ENCODE results near the gene MRPL20. TPM values are rescaled to one million over a fixed set of nuclear protein-coding genes. Genes with fewer than 3 reads are reported as not detected.
"Not testable (repeated sequence)": the region's sequence is repeated elsewhere in the genome, so short reads cannot be mapped to it uniquely, and the experiment has no call there.

Gene MRPL20
- total RNA-seq, 2 experiments from 2014 or later, result 111 to 117 TPM

GRCh38 chr1:1421147-1421906 lies 14.2 kb upstream of the MRPL20 start, which contains the start of gene ANKRD65:
Gene ANKRD65, minus strand, starts transcription at chr1:1421276. Its CDS starts 271 bp downstream, at chr1:1421005.
- ChIA-PET CTCF (interaction anchor here (1.6 kb wide), 1 partner anchor 19 kb away, joined by 6 read pairs; no protein-coding TSS in a partner anchor), POLR2A (interaction anchor here (0.9 to 1.4 kb wide), 2 partner anchors 13 kb away, joined by 3 read pairs; no protein-coding TSS in a partner anchor)
- Mint-ChIP-seq H3K27ac (no peak within 1 kb of the TSS), H3K36me3 (ENCODE audit: low read depth) (no peaks in the 10 kb centered on the region), H3K4me1 (ENCODE audit: low read depth) (peaks cover 22% of the 10 kb centered on the region), H3K27me3 (ENCODE audit: low read depth) (peaks cover 9% of the 10 kb centered on the region), H3K9me3 (ENCODE audit: insufficient read depth) (no peaks in the 10 kb centered on the region), H3K4me3 (no peak within 1 kb of the TSS)
- ATAC-seq (no peak), DNase-seq (no peak)

- CTCF ChIA-PET, result no interaction called here
- Mint-ChIP-seq H3K36me3 (ENCODE audit: low read depth) (no peaks in the 10 kb centered on the region), H3K4me1 (ENCODE audit: low read depth) (peaks cover 20% of the 10 kb centered on the region), H3K27ac (no peak overlapping the region), H3K27me3 (ENCODE audit: low read depth) (peaks cover 5% of the 10 kb centered on the region), H3K4me3 (no peak overlapping the region), H3K9me3 (ENCODE audit: insufficient read depth) (no peaks in the 10 kb centered on the region)
- no peak for DNase-seq
- POLR2A ChIA-PET, result interaction anchor here (0.9 to 1.4 kb wide), 2 partner anchors 13 kb away, joined by 3 read pairs; no protein-coding TSS in a partner anchor
- no peak for ATAC-seq
Measured at GRCh38 chr1:1420654-1421141, 13.6 kb upstream of the MRPL20 start.

- ATAC-seq, result peak; percentile 59
Measured at GRCh38 chr1:1419813-1420653, 12.9 kb upstream of the MRPL20 start.

GRCh38 chr1:1419363-1419812 lies 12.3 kb upstream of the MRPL20 start:
- POLR2A ChIA-PET, result no interaction called here
- peaks cover 20% of the 10 kb centered on the region for H3K4me1 Mint-ChIP-seq (ENCODE audit: low read depth)
- CTCF ChIA-PET, result no interaction called here
- no peak overlapping the region for H3K27ac Mint-ChIP-seq
- H3K36me3 Mint-ChIP-seq (ENCODE audit: low read depth), result no peaks in the 10 kb centered on the region
- peaks cover 7% of the 10 kb centered on the region for H3K27me3 Mint-ChIP-seq (ENCODE audit: low read depth)
- no peak overlapping the region for H3K4me3 Mint-ChIP-seq
- no peak for DNase-seq
- no peaks in the 10 kb centered on the region for H3K9me3 Mint-ChIP-seq (ENCODE audit: insufficient read depth)
- no peak for ATAC-seq

More at GRCh38 chr1:1419813-1420653, 12.9 kb upstream of the MRPL20 start:
- Mint-ChIP-seq H3K9me3 (ENCODE audit: insufficient read depth) (no peaks in the 10 kb centered on the region), H3K27me3 (ENCODE audit: low read depth) (peaks cover 3% of the 10 kb centered on the region), H3K27ac (no peak overlapping the region), H3K36me3 (ENCODE audit: low read depth) (no peaks in the 10 kb centered on the region), H3K4me3 (no peak overlapping the region), H3K4me1 (ENCODE audit: low read depth) (peaks cover 20% of the 10 kb centered on the region)
- POLR2A ChIA-PET, result interaction anchor here (0.9 kb wide), 1 partner anchor 14 kb away, joined by 3 read pairs; no protein-coding TSS in a partner anchor
- no peak for DNase-seq
- CTCF ChIA-PET, result no interaction called here

GRCh38 chr1:1418464-1419362 lies 11.6 kb upstream of the MRPL20 start:
- Mint-ChIP-seq H3K27me3 (ENCODE audit: low read depth) (peaks cover 7% of the 10 kb centered on the region), H3K9me3 (ENCODE audit: insufficient read depth) (no peaks in the 10 kb centered on the region), H3K27ac (no peak overlapping the region), H3K4me3 (no peak overlapping the region), H3K36me3 (ENCODE audit: low read depth) (no peaks in the 10 kb centered on the region), H3K4me1 (ENCODE audit: low read depth) (peaks cover 20% of the 10 kb centered on the region)
- ATAC-seq (no peak), DNase-seq (no peak)
- POLR2A ChIA-PET, result no interaction called here
- CTCF ChIA-PET, result no interaction called here

- H3K27ac Mint-ChIP-seq, result not testable (repeated sequence)
Measured at GRCh38 chr1:1417825-1418463, 10.9 kb upstream of the MRPL20 start.

GRCh38 chr1:1417396-1417795 lies 10.3 kb upstream of the MRPL20 start:
- DNase-seq; CTCF ChIA-PET; ATAC-seq; H3K9me3 Mint-ChIP-seq (ENCODE audit: insufficient read depth); H3K4me3 Mint-ChIP-seq; H3K36me3 Mint-ChIP-seq (ENCODE audit: low read depth); H3K27ac Mint-ChIP-seq; H3K27me3 Mint-ChIP-seq (ENCODE audit: low read depth); POLR2A ChIA-PET: not testable (repeated sequence)
- peaks cover 13% of the 10 kb centered on the region for H3K4me1 Mint-ChIP-seq (ENCODE audit: low read depth)

More at GRCh38 chr1:1417825-1418463, 10.9 kb upstream of the MRPL20 start:
- DNase-seq; H3K27me3 Mint-ChIP-seq (ENCODE audit: low read depth); H3K4me3 Mint-ChIP-seq; POLR2A ChIA-PET; H3K36me3 Mint-ChIP-seq (ENCODE audit: low read depth); H3K9me3 Mint-ChIP-seq (ENCODE audit: insufficient read depth); ATAC-seq; CTCF ChIA-PET: not testable (repeated sequence)
- peaks cover 18% of the 10 kb centered on the region for H3K4me1 Mint-ChIP-seq (ENCODE audit: low read depth)

GRCh38 chr1:1415751-1416150 lies 8.7 kb upstream of the MRPL20 start:
- DNase-seq (no peak), ATAC-seq (no peak)
- ChIA-PET CTCF (interaction anchor here (1.4 to 1.7 kb wide), 2 partner anchors 13 to 89 kb away, joined by 3 to 5 read pairs; no protein-coding TSS in a partner anchor), POLR2A (no interaction called here)
- Mint-ChIP-seq H3K4me3 (no peak overlapping the region), H3K27ac (no peak overlapping the region), H3K27me3 (ENCODE audit: low read depth) (peaks cover 6% of the 10 kb centered on the region), H3K4me1 (ENCODE audit: low read depth) (peaks cover 9% of the 10 kb centered on the region), H3K36me3 (ENCODE audit: low read depth) (peaks cover 3% of the 10 kb centered on the region), H3K9me3 (ENCODE audit: insufficient read depth) (no peaks in the 10 kb centered on the region)

GRCh38 chr1:1412311-1412902 lies 5.3 kb upstream of the MRPL20 start:
- peaks cover 13% of the 10 kb centered on the region for H3K4me1 Mint-ChIP-seq (ENCODE audit: low read depth)
- CTCF ChIA-PET; DNase-seq; ATAC-seq; POLR2A ChIA-PET; H3K4me3 Mint-ChIP-seq; H3K27ac Mint-ChIP-seq; H3K27me3 Mint-ChIP-seq (ENCODE audit: low read depth); H3K9me3 Mint-ChIP-seq (ENCODE audit: insufficient read depth): not testable (repeated sequence)
- H3K36me3 Mint-ChIP-seq (ENCODE audit: low read depth), result peaks cover 15% of the 10 kb centered on the region

GRCh38 chr1:1411626-1412025 lies 4.5 kb upstream of the MRPL20 start:
- Mint-ChIP-seq H3K27me3 (ENCODE audit: low read depth) (peaks cover 4% of the 10 kb centered on the region), H3K9me3 (ENCODE audit: insufficient read depth) (no peaks in the 10 kb centered on the region), H3K4me1 (ENCODE audit: low read depth) (peaks cover 13% of the 10 kb centered on the region), H3K27ac (no peak overlapping the region), H3K4me3 (no peak overlapping the region), H3K36me3 (ENCODE audit: low read depth) (peaks cover 18% of the 10 kb centered on the region)
- CTCF ChIA-PET, result no interaction called here
- ATAC-seq (no peak), DNase-seq (no peak)
- POLR2A ChIA-PET, result no interaction called here
